Keratinocyte (primary cell): ENCODE measurements around the gene PARD3. TPM values are rescaled to one million over a fixed set of nuclear protein-coding genes. Genes with fewer than 3 reads are reported as not detected.

Experiments used
- DNase-seq: peaks from one replicate; pipeline ENCODE4 v3.0.0-alpha.2; 2011; ENCODE audit warnings: low read depth, missing footprints, low spot score
- FAIRE-seq: peaks from 2 replicates; lab custom pipeline; 2011; peaks lifted over from hg19 to GRCh38; lab: Jason Lieb, UNC
- H2AFZ ChIP-seq: 2 replicates; pipeline ENCODE4 v1.6.0; 2012; ENCODE audit warnings: low read length, control low read depth, inconsistent platforms; ENCODE audit not compliant: control insufficient read depth
- H3K27ac ChIP-seq: 2 replicates; pipeline ENCODE4 v1.5.1; 2011; ENCODE audit warnings: low read length; ENCODE audit not compliant: control insufficient read depth, insufficient read depth
- H3K27me3 ChIP-seq: 3 replicates; pipeline ENCODE4 v1.6.0; 2011; ENCODE audit warnings: low read length; ENCODE audit not compliant: control insufficient read depth, insufficient read depth; ENCODE audit errors: extremely low read depth
- H3K36me3 ChIP-seq, 2 experiments: 2 replicates in 1 of 2; 3 replicates in 1 of 2; pipeline ENCODE4 v1.5.1; 2011; ENCODE audit warnings: low read length in 2 of 2, mild to moderate bottlenecking in 1 of 2; ENCODE audit not compliant: control insufficient read depth in 2 of 2, insufficient read depth in 2 of 2; ENCODE audit errors: extremely low read depth in 1 of 2
- H3K4me1 ChIP-seq: 3 replicates; pipeline ENCODE4 v1.5.1; 2011; ENCODE audit warnings: low read length; ENCODE audit not compliant: control insufficient read depth, insufficient read depth; ENCODE audit errors: extremely low read depth
- H3K4me2 ChIP-seq: 3 replicates; pipeline ENCODE4 v1.6.0; 2011; ENCODE audit warnings: low read depth, low read length; ENCODE audit not compliant: control insufficient read depth, insufficient read depth; ENCODE audit errors: extremely low read depth
- H3K4me3 ChIP-seq, 3 experiments: fragments of 200-600 bp in 1 of 3; sonication (generic) in 1 of 3; 2 replicates in 2 of 3; 3 replicates in 1 of 3; pipeline ENCODE4 v1.5.1; 2011 to 2016; ENCODE audit warnings: low read length in 3 of 3, mild to moderate bottlenecking in 3 of 3, control low read depth in 2 of 3, inconsistent platforms in 1 of 3, low read depth in 1 of 3, mixed read lengths in 1 of 3, mixed run types in 1 of 3, moderate library complexity in 1 of 3; ENCODE audit not compliant: control insufficient read depth in 2 of 3, insufficient read depth in 2 of 3; ENCODE audit errors: extremely low read depth in 1 of 3
- H3K79me2 ChIP-seq: 2 replicates; pipeline ENCODE4 v1.6.0; 2012; ENCODE audit warnings: low read length; ENCODE audit not compliant: control insufficient read depth, insufficient read depth
- H3K9ac ChIP-seq: 3 replicates; pipeline ENCODE4 v1.6.0; 2011; ENCODE audit warnings: low read length; ENCODE audit not compliant: control insufficient read depth, insufficient read depth; ENCODE audit errors: extremely low read depth
- H3K9me1 ChIP-seq: 3 replicates; pipeline ENCODE4 v1.6.0; 2011; ENCODE audit warnings: low read length; ENCODE audit not compliant: control insufficient read depth, insufficient read depth; ENCODE audit errors: extremely low read depth
- H3K9me3 ChIP-seq: 2 replicates; pipeline ENCODE4 v1.5.1; 2012; ENCODE audit warnings: low read depth, low read length; ENCODE audit not compliant: control insufficient read depth
- H4K20me1 ChIP-seq: 3 replicates; pipeline ENCODE4 v1.6.0; 2011; ENCODE audit warnings: low read length; ENCODE audit not compliant: control insufficient read depth, insufficient read depth; ENCODE audit errors: extremely low read depth
- EZH2 ChIP-seq: IDR thresholded peaks from one replicate; pipeline ENCODE4 v1.6.1; 2012; ENCODE audit warnings: inconsistent platforms, mild to moderate bottlenecking, low read length, moderate library complexity
- dilution Hi-C: fragments of 300-500 bp; cut with MboI; formaldehyde crosslinking; loops from one replicate; pipeline ENCODE4 v1.7.0; 2020; ENCODE audit warnings: low sequenced_read_pairs; ENCODE audit not compliant: extremely low pct_ligation_motif_present
- polyA plus RNA-seq, 5 experiments: library from polyadenylated mRNA; depleted of rRNA in 3 of 5; stranded (reverse) in 3 of 5; stranded (forward) in 1 of 5; unstranded in 1 of 5; fragments of >200 nt; gene quantifications; 1 replicate in 1 of 5; 2 replicates in 3 of 5; 3 replicates in 1 of 5; pipeline versions ENCODE4 v1.2.1 to v1.2.3, GENCODE V29; 2011 to 2012; ENCODE audit warnings: missing spikeins in 2 of 5, low read depth in 1 of 5, low replicate concordance in 1 of 5
- TF ChIP-seq, protein P1 (sequence below), 3 experiments: IDR thresholded peaks in 1 of 3; conservative IDR thresholded peaks in 1 of 3; optimal IDR thresholded peaks in 1 of 3; 2 replicates in 2 of 3; 3 replicates in 1 of 3; pipeline versions ENCODE3 to v1.5.1; 2011; ENCODE audit warnings: low read length in 3 of 3, mild to moderate bottlenecking in 3 of 3, moderate library complexity in 2 of 3, control low read depth in 1 of 3, inconsistent platforms in 1 of 3; ENCODE audit not compliant: insufficient read depth in 2 of 3; ENCODE audit errors: extremely low read depth in 1 of 3

PARD3 gene
- polyA plus RNA-seq, 1 donor (not counting 4 experiments of a cell fraction or from before 2014, with no cell fraction given): 46.4 TPM

- Histone ChIP-seq H3K27me3 (no peaks in the 10 kb centered on the region), H3K9ac (no peak overlapping the region), H3K4me1 (peaks cover 6% of the 10 kb centered on the region), H3K36me3 (no peaks in the 10 kb centered on the region), H3K27ac (no peak overlapping the region), H3K9me3 (no peaks in the 10 kb centered on the region), H3K4me3 (no peak overlapping the region), H4K20me1 (no peaks in the 10 kb centered on the region), H3K9me1 (no peaks in the 10 kb centered on the region), H3K4me2 (no peak overlapping the region), H3K79me2 (no peaks in the 10 kb centered on the region), H2AFZ (no peak overlapping the region)
- no peak for TF ChIP-seq EZH2
- TF ChIP-seq, protein P1, sequence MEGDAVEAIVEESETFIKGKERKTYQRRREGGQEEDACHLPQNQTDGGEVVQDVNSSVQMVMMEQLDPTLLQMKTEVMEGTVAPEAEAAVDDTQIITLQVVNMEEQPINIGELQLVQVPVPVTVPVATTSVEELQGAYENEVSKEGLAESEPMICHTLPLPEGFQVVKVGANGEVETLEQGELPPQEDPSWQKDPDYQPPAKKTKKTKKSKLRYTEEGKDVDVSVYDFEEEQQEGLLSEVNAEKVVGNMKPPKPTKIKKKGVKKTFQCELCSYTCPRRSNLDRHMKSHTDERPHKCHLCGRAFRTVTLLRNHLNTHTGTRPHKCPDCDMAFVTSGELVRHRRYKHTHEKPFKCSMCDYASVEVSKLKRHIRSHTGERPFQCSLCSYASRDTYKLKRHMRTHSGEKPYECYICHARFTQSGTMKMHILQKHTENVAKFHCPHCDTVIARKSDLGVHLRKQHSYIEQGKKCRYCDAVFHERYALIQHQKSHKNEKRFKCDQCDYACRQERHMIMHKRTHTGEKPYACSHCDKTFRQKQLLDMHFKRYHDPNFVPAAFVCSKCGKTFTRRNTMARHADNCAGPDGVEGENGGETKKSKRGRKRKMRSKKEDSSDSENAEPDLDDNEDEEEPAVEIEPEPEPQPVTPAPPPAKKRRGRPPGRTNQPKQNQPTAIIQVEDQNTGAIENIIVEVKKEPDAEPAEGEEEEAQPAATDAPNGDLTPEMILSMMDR (optimal IDR thresholded peaks at IDR 0.05 in 1 of 3, IDR thresholded peaks at IDR 0.05 in 1 of 3, conservative IDR thresholded peaks at IDR 0.05 in 1 of 3; ENCODE audit: extremely low read depth in 1 of 3, insufficient read depth in 2 of 3, low read length in 3 of 3): no peak
- DNase-seq: no peak
- dilution Hi-C loops: no loop called here
- no peak for FAIRE-seq
Observed at GRCh38 chr10:34274906-34275305, 540.2 kb downstream of the PARD3 start.

DNA sequence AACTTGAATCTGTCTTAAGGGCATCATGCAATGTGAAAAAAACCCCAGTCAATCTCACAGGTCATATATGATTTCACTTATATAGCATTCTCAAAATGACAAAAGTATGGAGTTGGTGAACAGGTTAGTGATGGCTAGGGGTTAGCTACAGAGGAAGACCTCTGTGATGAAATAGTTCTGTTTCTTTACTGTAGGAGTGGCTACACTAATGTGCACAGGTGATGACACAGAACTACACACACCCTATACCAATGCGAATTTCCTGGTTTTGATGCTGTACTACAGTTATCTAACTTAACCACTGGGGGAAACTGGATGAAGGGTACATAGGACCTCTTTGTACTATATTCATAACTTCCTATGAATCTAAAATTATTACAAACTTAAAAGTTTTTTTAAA lies 541.8 kb downstream of the PARD3 start:
- TF ChIP-seq EZH2: no peak
- TF ChIP-seq, protein P1 (optimal IDR thresholded peaks at IDR 0.05 in 1 of 3, IDR thresholded peaks at IDR 0.05 in 1 of 3, conservative IDR thresholded peaks at IDR 0.05 in 1 of 3; ENCODE audit: extremely low read depth in 1 of 3, insufficient read depth in 2 of 3, low read length in 3 of 3): no peak
- peaks cover 0 to 4% of the 10 kb centered on the region in 2 experiments for H3K36me3 ChIP-seq
- H4K20me1 ChIP-seq: no peaks in the 10 kb centered on the region
- no peaks in the 10 kb centered on the region for H3K9me3 ChIP-seq
- H3K4me1 ChIP-seq: no peaks in the 10 kb centered on the region
- H3K9me1 ChIP-seq: no peaks in the 10 kb centered on the region
- FAIRE-seq: no peak
- H3K79me2 ChIP-seq: no peaks in the 10 kb centered on the region
- H3K9ac ChIP-seq: no peak overlapping the region
- dilution Hi-C loops: no loop called here
- no peak overlapping the region for H3K4me2 ChIP-seq
- H2AFZ ChIP-seq: no peak overlapping the region
- H3K27me3 ChIP-seq: no peaks in the 10 kb centered on the region
- DNase-seq: no peak
- H3K27ac ChIP-seq: no peak overlapping the region
- no peak overlapping the region for H3K4me3 ChIP-seq
